Measurements from ENCODE around the gene LRRC75B. TPM values are rescaled to one million over a fixed set of nuclear protein-coding genes. Genes with fewer than 3 reads are reported as not detected.
"Not testable (repeated sequence)": the region's sequence is repeated elsewhere in the genome, so short reads cannot be mapped to it uniquely, and the experiment has no call there.

LRRC75B gene
- total RNA-seq, 1 donor = 6.0 TPM

- TF ChIP-seq CTCF (IDR thresholded peaks at IDR 0.05; ENCODE audit: insufficient read depth, low read length) = no peak
- DNase-seq (ENCODE audit: low read depth) = no peak
- H3K4me3 ChIP-seq (ENCODE audit: low read depth, low read length) = no peak overlapping the region
Measured at GRCh38 chr22:24595863-24596262, 3.0 kb upstream of the LRRC75B start.

- DNase-seq (ENCODE audit: low read depth) = no peak
- H3K4me3 ChIP-seq (ENCODE audit: low read depth, low read length) = no peak overlapping the region
- TF ChIP-seq CTCF (IDR thresholded peaks at IDR 0.05; ENCODE audit: insufficient read depth, low read length) = no peak
Measured at GRCh38 chr22:24595228-24595627, 2.4 kb upstream of the LRRC75B start.

GRCh38 chr22:24594569-24595120, 1.8 kb upstream of the LRRC75B start:
- DNase-seq (ENCODE audit: low read depth) = no peak
- H3K4me3 ChIP-seq (ENCODE audit: low read depth, low read length) = no peak overlapping the region
- TF ChIP-seq CTCF (IDR thresholded peaks at IDR 0.05; ENCODE audit: insufficient read depth, low read length) = no peak

- TF ChIP-seq CTCF (IDR thresholded peaks at IDR 0.05; ENCODE audit: insufficient read depth, low read length) = no peak
- H3K4me3 ChIP-seq (ENCODE audit: low read depth, low read length) = no peak overlapping the region
- no peak for DNase-seq (ENCODE audit: low read depth)
Measured at GRCh38 chr22:24593836-24594568, 1.1 kb upstream of the LRRC75B start.

GRCh38 chr22:24593559-24593835, 624 bp upstream of the LRRC75B start:
- peak overlapping the region; percentile 75 for H3K4me3 ChIP-seq (ENCODE audit: low read depth, low read length)
- not testable (repeated sequence) for DNase-seq (ENCODE audit: low read depth)

GRCh38 chr22:24592058-24592850, 619 bp downstream of the LRRC75B start:
- peak; percentile 23 for DNase-seq (ENCODE audit: low read depth)
- H3K4me3 ChIP-seq (ENCODE audit: low read depth, low read length) = peak overlapping the region; percentile 75
- TF ChIP-seq CTCF (IDR thresholded peaks at IDR 0.05; ENCODE audit: insufficient read depth, low read length) = no peak

GRCh38 chr22:24591286-24591830, 1.5 kb downstream of the LRRC75B start:
- DNase-seq (ENCODE audit: low read depth) = no peak
- H3K4me3 ChIP-seq (ENCODE audit: low read depth, low read length) = no peak overlapping the region
- TF ChIP-seq CTCF (IDR thresholded peaks at IDR 0.05; ENCODE audit: insufficient read depth, low read length) = no peak

Data from fibroblast of the aortic adventitia (primary cell).